ENCODE measurements around the gene NR5A2. TPM values are rescaled to one million over a fixed set of nuclear protein-coding genes. Genes with fewer than 3 reads are reported as not detected.

Gene NR5A2
- total RNA-seq, 3 donors from 2014 or later, result 32.7 to 75.3 (median 47.9) TPM

- no peaks in the 10 kb centered on the region for H3K36me3 ChIP-seq (ENCODE audit: low read depth)
- DNase-seq, result no peak
- no peak for ATAC-seq
- peaks cover 4% of the 10 kb centered on the region for H3K4me1 ChIP-seq (ENCODE audit: low read depth)
- no peaks in the 10 kb centered on the region for H3K9me3 ChIP-seq
- H3K4me3 ChIP-seq, result no peak overlapping the region
- intact Hi-C loops (cut with DNase I, micrococcal nuclease), result no loop called here
- TF ChIP-seq CTCF (IDR thresholded peaks at IDR 0.05), result no peak
Measured at GRCh38 chr1:200096774-200097173, 69.3 kb downstream of the NR5A2 start.

- no peak overlapping the region for H3K4me3 ChIP-seq
- no peak for ATAC-seq
- no peak for DNase-seq
- intact Hi-C loops (cut with DNase I, micrococcal nuclease), result no loop called here
- no peaks in the 10 kb centered on the region for H3K9me3 ChIP-seq
- TF ChIP-seq CTCF (IDR thresholded peaks at IDR 0.05), result no peak
- no peaks in the 10 kb centered on the region for H3K36me3 ChIP-seq (ENCODE audit: low read depth)
- peaks cover 6% of the 10 kb centered on the region for H3K4me1 ChIP-seq (ENCODE audit: low read depth)
Measured at GRCh38 chr1:200099040-200099439, 71.5 kb downstream of the NR5A2 start.

- DNase-seq, result no peak
- H3K36me3 ChIP-seq (ENCODE audit: low read depth), result no peaks in the 10 kb centered on the region
- no peak for TF ChIP-seq CTCF (IDR thresholded peaks at IDR 0.05)
- H3K4me3 ChIP-seq, result no peak overlapping the region
- intact Hi-C loops (cut with DNase I, micrococcal nuclease), result no loop called here
- no peaks in the 10 kb centered on the region for H3K9me3 ChIP-seq
- peaks cover 9% of the 10 kb centered on the region for H3K4me1 ChIP-seq (ENCODE audit: low read depth)
- ATAC-seq, result peak; percentile 54
Measured at GRCh38 chr1:200103966-200104583, 76.6 kb downstream of the NR5A2 start.

GRCh38 chr1:200107004-200107470 is 79.5 kb downstream of the NR5A2 start:
- TF ChIP-seq CTCF (IDR thresholded peaks at IDR 0.05), result no peak
- intact Hi-C loops (cut with DNase I, micrococcal nuclease), result no loop called here
- no peaks in the 10 kb centered on the region for H3K9me3 ChIP-seq
- DNase-seq (peak in 1 of 3 donors; percentile 48), ATAC-seq (peak; percentile 8)
- H3K4me1 ChIP-seq (ENCODE audit: low read depth), result peaks cover 12% of the 10 kb centered on the region
- H3K4me3 ChIP-seq, result no peak overlapping the region
- no peaks in the 10 kb centered on the region for H3K36me3 ChIP-seq (ENCODE audit: low read depth)

- H3K4me3 ChIP-seq, result no peak overlapping the region
- peaks cover 12% of the 10 kb centered on the region for H3K4me1 ChIP-seq (ENCODE audit: low read depth)
- DNase-seq (peak in 1 of 3 donors; percentile 59), ATAC-seq (peak; percentile 83)
- H3K36me3 ChIP-seq (ENCODE audit: low read depth), result no peaks in the 10 kb centered on the region
- intact Hi-C loops (cut with DNase I, micrococcal nuclease), result no loop called here
- H3K9me3 ChIP-seq, result no peaks in the 10 kb centered on the region
- TF ChIP-seq CTCF (IDR thresholded peaks at IDR 0.05), result no peak
Measured at GRCh38 chr1:200108659-200109058, 81.1 kb downstream of the NR5A2 start.
